ENCODE measurements around the gene SON.
"Not testable (repeated sequence)": the region's sequence is repeated elsewhere in the genome, so short reads cannot be mapped to it uniquely, and the experiment has no call there.

SON gene

GRCh38 chr21:33569991-33570390 lies 27.2 kb downstream of the SON start:
- no peak for DNase-seq (ENCODE audit: low read depth)

DNA sequence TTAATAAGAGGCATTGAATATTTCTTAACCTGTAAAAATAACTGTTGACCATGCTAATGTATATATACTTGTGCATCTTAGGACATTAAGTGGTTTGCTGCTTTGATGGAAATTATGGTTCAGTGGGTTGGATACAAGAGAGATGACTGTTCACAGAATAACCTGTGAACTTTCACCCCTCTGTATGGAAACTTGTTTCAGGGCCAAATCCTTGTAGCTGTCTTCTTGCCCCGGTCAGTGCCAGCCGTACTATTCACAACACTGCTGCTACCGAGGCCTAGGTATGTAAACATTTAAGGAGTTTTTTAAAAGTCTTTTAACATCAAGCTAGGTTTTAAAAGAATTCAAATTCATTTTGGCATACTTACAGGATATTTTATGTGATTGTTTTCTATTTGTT lies 29.5 kb downstream of the SON start:
- DNase-seq (ENCODE audit: low read depth): no peak

DNA sequence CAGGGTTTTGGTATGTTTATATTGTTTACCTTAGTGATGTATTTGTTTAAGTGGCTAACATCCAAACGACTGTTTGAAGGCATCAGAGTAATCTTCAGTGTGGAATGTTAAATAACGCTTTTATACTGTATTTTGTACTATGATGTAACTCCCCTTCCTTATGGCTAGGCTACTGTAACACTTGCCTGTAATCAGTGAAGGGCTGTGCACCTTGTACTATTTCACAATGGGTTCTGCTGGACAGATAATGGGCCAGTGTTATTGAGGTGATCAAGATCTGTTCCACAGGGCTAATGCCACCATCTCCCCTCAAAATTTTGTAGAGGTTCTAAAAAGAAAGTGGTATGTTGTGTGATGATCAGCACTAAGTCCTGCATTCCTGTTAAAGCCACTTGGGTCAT lies 33.9 kb downstream of the SON start:
- not testable (repeated sequence) for DNase-seq (ENCODE audit: low read depth)

GRCh38 chr21:33578214-33578613 lies 35.4 kb downstream of the SON start:
- DNase-seq (ENCODE audit: low read depth): no peak

DNA sequence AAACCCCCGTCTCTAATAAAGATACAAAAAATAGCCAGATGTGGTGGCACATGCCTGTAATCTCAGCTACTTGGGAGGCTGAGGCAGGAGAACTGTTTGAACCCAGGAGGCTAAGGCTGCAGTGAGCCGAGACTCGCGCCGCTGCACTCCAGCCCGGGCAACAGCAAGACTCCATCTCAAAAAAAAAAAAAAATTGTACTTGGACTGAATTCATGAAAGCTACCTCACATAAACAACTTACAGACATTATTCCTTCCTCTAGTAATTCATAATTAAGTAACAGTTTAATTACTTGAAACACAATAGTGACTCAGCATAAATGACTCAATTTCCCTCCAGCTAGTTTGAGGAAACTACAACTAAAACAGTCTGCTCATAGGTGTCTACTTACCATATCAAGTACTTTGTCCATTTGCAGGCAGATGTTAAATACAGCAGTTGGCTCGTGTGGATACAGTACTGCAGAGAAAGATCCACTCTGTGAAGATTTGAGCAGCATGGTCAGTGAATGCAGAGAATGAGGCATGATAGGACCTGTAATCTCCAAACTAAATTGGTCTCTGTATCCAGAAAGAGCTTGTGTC lies 36.2 kb downstream of the SON start:
- DNase-seq (ENCODE audit: low read depth): no peak

DNA sequence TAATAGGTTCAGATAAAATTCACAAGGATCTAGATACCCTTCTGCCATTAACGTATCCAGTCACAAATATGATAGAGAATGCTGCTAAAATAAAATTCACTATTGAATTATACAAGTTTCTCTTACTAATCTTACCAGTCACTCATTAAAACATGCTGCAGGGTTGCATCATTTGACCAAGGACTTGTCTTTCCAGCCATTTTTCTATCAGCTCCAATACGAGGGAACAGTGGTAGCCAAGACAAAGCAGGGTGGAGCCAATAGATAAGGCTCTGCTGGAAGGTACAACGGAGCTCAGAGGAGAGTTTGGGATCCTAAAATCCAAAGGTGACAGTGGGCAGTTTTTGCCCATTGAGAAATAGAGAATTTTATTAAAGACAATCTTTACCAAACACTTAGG lies 41.6 kb downstream of the SON start:
- DNase-seq (ENCODE audit: low read depth): no peak

DNA sequence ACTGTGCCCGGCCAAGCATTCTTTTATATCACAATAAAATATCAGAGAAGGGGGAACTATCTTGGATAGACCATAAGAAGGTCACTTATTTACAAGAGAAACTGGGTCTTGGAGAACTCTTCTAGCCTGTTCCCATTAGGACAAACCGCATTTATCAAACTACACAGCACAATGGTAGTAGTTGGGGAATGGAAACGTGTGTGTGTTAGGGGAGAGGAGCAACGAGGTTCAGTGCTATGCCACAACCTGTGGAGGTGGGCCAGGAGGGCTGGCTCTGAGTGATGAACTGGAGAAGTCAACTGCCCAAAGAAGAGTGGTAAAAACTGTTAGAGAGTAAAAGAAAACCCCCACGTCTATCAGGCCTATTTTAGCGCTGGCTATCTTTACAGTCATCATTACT lies 44.1 kb downstream of the SON start:
- no peak for DNase-seq (ENCODE audit: low read depth)

GRCh38 chr21:33587792-33588484 lies 45.1 kb downstream of the SON start:
- peak; percentile 2 for DNase-seq (ENCODE audit: low read depth)

GRCh38 chr21:33588485-33589335 lies 45.9 kb downstream of the SON start, which contains the start of gene DONSON:
DONSON (minus strand) TSS chr21:33588684; CDS start chr21:33588641, 43 bp downstream.
- DNase-seq (ENCODE audit: low read depth): peak; percentile 83

GRCh38 chr21:33598051-33598450 lies 55.2 kb downstream of the SON start:
- DNase-seq (ENCODE audit: low read depth): no peak

GRCh38 chr21:33608559-33608958 lies 65.7 kb downstream of the SON start:
- DNase-seq (ENCODE audit: low read depth): no peak

GRCh38 chr21:33611006-33611744 lies 68.3 kb downstream of the SON start:
- no peak for DNase-seq (ENCODE audit: low read depth)

GRCh38 chr21:33617565-33617964 lies 74.7 kb downstream of the SON start:
- not testable (repeated sequence) for DNase-seq (ENCODE audit: low read depth)

GRCh38 chr21:33618407-33618806 lies 75.6 kb downstream of the SON start:
- DNase-seq (ENCODE audit: low read depth): no peak

DNA sequence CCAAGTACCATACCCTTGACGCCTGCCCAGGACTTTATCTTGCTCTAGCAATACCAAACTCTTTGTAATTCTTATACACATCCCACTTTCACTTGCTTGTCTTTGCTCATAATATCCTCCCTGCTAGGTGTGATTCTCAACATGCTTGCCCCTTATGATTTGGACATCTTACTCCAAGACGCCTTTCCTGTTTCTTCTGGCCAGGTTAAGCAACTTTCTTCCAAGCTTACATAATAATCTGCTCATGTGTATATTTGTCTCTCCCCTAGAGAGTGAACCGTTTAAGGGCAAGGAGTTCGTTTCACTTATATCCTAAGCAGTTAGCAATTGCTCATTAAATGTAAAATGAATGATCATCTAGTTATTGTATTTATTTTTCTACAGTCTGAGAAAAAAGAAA lies 76.9 kb downstream of the SON start:
- no peak for DNase-seq (ENCODE audit: low read depth)

- no peak for DNase-seq (ENCODE audit: low read depth)
These were observed 79.4 kb downstream of the SON start for GRCh38 chr21:33622253-33622652.

DNA sequence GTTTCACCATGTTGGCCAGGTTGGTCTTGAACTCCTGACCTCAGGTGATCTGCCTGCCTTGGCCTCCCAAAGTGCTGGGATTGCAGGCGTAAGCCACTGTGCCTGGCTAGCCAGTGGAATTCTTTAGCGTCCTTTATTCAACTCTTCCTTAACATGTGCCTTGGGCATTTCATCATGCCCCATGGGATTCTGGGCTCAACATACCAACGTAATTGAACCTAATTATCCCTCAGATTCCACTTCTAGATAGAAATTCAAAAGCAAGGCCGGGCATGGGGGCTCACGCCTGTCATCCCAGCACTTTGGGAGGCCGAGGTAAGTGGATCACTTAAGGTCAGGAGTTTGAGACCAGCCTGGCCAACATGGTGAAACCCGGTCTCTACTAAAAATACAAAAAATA lies 83.3 kb downstream of the SON start:
- not testable (repeated sequence) for DNase-seq (ENCODE audit: low read depth)
